GM12878 (cell line): ENCODE results near the gene STPG3.

Experiments
- BCL11A ChIP-seq: IDR thresholded peaks from 2 replicates; pipeline ENCODE4 v1.6.1; 2011; ENCODE audit warnings: low read depth, low read length
- BMI1 ChIP-seq: fragments of 450-650 bp; IDR thresholded peaks from 2 replicates; pipeline ENCODE4 v1.6.1; 2016; ENCODE audit warnings: mild to moderate bottlenecking, moderate library complexity, borderline replicate concordance
- CTCF ChIP-seq, 3 experiments: IDR thresholded peaks in 2 of 3; conservative IDR thresholded peaks in 1 of 3; 2 replicates each; pipeline ENCODE4 v1.5.1; 2011; ENCODE audit warnings: low read depth in 3 of 3, low read length in 3 of 3, mild to moderate bottlenecking in 3 of 3, control low read depth in 2 of 3, moderate library complexity in 2 of 3, inconsistent platforms in 1 of 3, mixed read lengths in 1 of 3; ENCODE audit not compliant: control insufficient read depth in 2 of 3, insufficient read depth in 1 of 3; ENCODE audit errors: extremely low read depth in 1 of 3
- EGR1 ChIP-seq, 2 experiments: IDR thresholded peaks; 1 replicate in 1 of 2; 2 replicates in 1 of 2; pipeline ENCODE4 v1.6.1; 2011 to 2012; ENCODE audit warnings: low read depth in 2 of 2, low read length in 2 of 2, borderline replicate concordance in 1 of 2, mild to moderate bottlenecking in 1 of 2, moderate library complexity in 1 of 2
- MAX ChIP-seq: IDR thresholded peaks from 2 replicates; pipeline ENCODE4 v1.6.1; 2012; ENCODE audit warnings: low read depth, low read length, improper control_type of control experiment
- ZNF274 ChIP-seq: IDR thresholded peaks from one replicate; pipeline ENCODE4 v1.8.0; 2011; ENCODE audit not compliant: insufficient read length, insufficient read depth

- 0 out of 2 replicates have a peak, but pooled peaks have one; percentile 23 for TF ChIP-seq BCL11A
- TF ChIP-seq ZNF274 = no peak
- TF ChIP-seq MAX = peak; percentile 78
- TF ChIP-seq EGR1 (IDR thresholded peaks at IDR 0.05; ENCODE audit: borderline replicate concordance in 1 of 2, low read depth in 2 of 2, low read length in 2 of 2) = peak in 1 of 2 experiments; percentile 74; a peak in 2 of 3 replicates
- no peak for TF ChIP-seq BMI1
- TF ChIP-seq CTCF (IDR thresholded peaks at IDR 0.05 in 2 of 3, conservative IDR thresholded peaks at IDR 0.05 in 1 of 3; ENCODE audit: control insufficient read depth in 2 of 3, extremely low read depth in 1 of 3, insufficient read depth in 1 of 3, low read depth in 3 of 3, low read length in 3 of 3) = peak in 2 of 3 experiments; percentile 14 to 23; a peak in 2 of 6 replicates
Measured at GRCh38 chr9:137240318-137240840, 10.7 kb upstream of the STPG3 start.
